ENCODE measurements around the gene CENPT.

The CENPT gene

DNA sequence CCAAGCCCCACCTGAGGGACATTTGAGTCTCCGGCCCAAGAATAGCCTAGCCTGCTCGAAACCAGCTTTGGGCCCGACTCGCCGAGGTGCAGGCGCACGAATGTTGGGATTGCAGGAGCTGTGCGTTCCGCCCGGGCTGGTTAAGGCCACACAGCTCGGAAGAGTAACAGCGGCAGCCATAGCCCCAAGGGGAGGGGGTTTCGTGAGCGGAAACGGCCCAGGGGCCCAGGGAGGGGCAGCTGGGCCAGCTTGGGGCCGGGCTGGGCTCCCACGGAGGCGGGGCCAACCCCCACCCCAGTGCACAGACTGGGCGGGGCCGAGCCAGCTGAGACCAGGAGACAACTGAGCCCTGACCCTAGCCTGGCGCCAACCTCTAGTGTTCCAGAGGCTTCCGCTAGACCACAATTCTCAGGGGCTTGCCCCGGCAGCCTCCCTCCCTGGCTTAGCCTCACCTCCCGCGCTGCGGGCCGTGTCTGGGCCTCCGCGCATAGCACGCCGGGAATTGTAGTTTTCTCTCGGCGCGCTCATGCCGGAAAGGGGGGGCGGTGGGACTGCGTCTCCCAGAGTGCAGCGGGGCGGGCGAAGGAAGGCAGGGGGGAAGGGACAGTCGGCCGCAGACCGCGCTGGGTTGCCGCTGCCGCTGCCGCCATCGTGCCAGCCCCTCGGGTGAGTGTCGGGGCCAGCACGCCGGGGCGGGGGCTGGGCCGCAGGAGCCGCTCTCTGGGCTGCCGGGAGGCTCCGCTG is 1.0 kb downstream of the CENPT start, which contains the start of gene NUTF2:
NUTF2 (plus strand) TSS at position 614 of the 744 bp plus-strand sequence. CDS start 18,198 bp downstream, outside the sequence.
- H2AFZ ChIP-seq (ENCODE audit: low read length, unreplicated experiment) = peak within 1 kb of the TSS; percentile 19
- H3K27me3 ChIP-seq (ENCODE audit: insufficient read depth, low read length) = no peaks in the 10 kb centered on the region
- H3K4me1 ChIP-seq (ENCODE audit: control insufficient read depth, insufficient read depth, low read length, unreplicated experiment) = peaks cover 38% of the 10 kb centered on the region
- peak within 1 kb of the TSS; percentile 69 for H3K27ac ChIP-seq (ENCODE audit: low read depth, low read length)
- peaks cover 76% of the 10 kb centered on the region for H3K79me2 ChIP-seq (ENCODE audit: control insufficient read depth, insufficient read depth, low read length, unreplicated experiment)
- no peaks in the 10 kb centered on the region for H3K36me3 ChIP-seq (ENCODE audit: insufficient read depth, low read length)
- peak within 1 kb of the TSS; percentile 94 for H3K4me3 ChIP-seq (ENCODE audit: low read depth, low read length)

DNA sequence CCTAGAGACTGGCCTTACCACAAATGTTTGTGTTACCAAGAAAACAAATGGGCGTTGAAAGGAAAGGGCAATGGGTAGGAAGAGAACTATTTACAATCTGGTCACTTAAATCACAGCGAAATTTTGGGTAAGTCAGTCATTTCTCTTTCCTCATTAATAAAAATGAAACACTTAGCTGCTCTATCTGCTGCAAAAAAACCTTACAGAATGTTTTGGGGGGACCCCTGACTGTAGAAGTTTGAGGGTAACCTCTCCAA is 1.5 kb downstream of the CENPT start:
- Histone ChIP-seq H3K27me3 (ENCODE audit: insufficient read depth, low read length) (no peaks in the 10 kb centered on the region), H2AFZ (ENCODE audit: low read length, unreplicated experiment) (peak overlapping the region; percentile 19), H3K4me1 (ENCODE audit: control insufficient read depth, insufficient read depth, low read length, unreplicated experiment) (peaks cover 38% of the 10 kb centered on the region), H3K27ac (ENCODE audit: low read depth, low read length) (peak overlapping the region; percentile 69), H3K79me2 (ENCODE audit: control insufficient read depth, insufficient read depth, low read length, unreplicated experiment) (peaks cover 71% of the 10 kb centered on the region), H3K4me3 (ENCODE audit: low read depth, low read length) (peak overlapping the region; percentile 94), H3K36me3 (ENCODE audit: insufficient read depth, low read length) (no peaks in the 10 kb centered on the region)

DNA sequence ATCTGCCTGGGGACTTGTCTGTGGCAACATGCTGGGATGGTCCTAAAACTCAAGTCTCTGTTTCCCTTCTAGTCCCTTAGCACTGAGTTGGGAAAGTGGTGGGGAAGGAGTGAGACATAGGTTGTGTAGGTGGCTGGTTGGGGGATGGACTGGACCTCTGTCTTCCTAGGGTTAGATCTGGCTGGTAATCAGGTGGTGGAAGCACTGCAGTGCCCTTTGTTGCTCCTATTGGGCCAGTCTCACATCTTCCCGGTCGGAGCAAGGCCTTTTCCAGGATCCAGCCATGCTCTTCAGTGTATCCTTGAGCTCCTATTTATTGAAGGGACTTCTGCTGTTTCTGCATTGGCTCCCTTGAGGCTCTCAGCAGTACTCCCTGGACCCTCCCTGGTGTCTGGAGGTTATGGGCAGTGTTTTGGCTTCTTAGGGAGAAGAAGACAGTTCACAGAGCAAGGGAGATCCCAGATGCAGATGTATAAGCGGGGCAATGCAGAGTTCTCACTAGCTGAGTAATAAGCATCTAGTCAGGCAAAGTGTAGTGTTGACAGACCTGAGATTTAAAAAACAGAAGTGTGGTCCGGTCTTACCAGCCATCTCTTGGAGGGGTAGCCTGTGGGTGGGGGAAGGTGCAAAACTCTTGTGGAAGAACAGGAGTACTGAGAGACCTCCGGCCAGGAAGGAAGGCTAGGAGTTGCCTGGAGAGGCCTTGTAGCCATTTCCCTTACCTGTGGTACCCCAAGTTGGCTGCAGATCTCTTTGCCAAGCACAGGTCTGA is 2.0 kb downstream of the CENPT start:
- peaks cover 66% of the 10 kb centered on the region for H3K79me2 ChIP-seq (ENCODE audit: control insufficient read depth, insufficient read depth, low read length, unreplicated experiment)
- no peaks in the 10 kb centered on the region for H3K36me3 ChIP-seq (ENCODE audit: insufficient read depth, low read length)
- H3K27me3 ChIP-seq (ENCODE audit: insufficient read depth, low read length) = no peaks in the 10 kb centered on the region
- peak overlapping the region; percentile 69 for H3K27ac ChIP-seq (ENCODE audit: low read depth, low read length)
- H2AFZ ChIP-seq (ENCODE audit: low read length, unreplicated experiment) = no peak overlapping the region
- H3K4me3 ChIP-seq (ENCODE audit: low read depth, low read length) = peak overlapping the region; percentile 94
- peaks cover 38% of the 10 kb centered on the region for H3K4me1 ChIP-seq (ENCODE audit: control insufficient read depth, insufficient read depth, low read length, unreplicated experiment)

DNA sequence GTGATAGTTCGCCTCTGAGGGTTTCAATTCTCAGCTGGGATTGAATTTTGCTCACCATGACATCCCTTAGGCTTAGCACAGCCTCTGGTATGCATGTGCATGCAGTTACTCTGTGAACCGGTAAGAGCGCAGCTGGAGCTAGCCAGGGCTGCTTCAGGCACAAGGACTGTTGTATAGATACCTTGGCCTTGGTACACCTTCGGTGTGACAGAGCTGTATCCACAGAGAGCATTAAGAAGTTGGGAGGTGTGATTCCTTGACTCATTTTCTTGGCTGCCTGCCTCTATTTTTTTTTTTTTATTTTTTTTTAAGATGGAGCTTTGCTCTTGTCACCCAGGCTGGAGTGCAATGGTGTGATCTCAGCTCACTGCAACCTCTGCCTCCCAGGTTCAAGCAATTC is 3.0 kb downstream of the CENPT start:
- Histone ChIP-seq H3K79me2 (ENCODE audit: control insufficient read depth, insufficient read depth, low read length, unreplicated experiment) (peaks cover 57% of the 10 kb centered on the region), H2AFZ (ENCODE audit: low read length, unreplicated experiment) (no peak overlapping the region), H3K27ac (ENCODE audit: low read depth, low read length) (peak overlapping the region; percentile 46; the same call in 1 of the 2 replicates), H3K27me3 (ENCODE audit: insufficient read depth, low read length) (no peaks in the 10 kb centered on the region), H3K4me3 (ENCODE audit: low read depth, low read length) (peak overlapping the region; percentile 79), H3K36me3 (ENCODE audit: insufficient read depth, low read length) (no peaks in the 10 kb centered on the region), H3K4me1 (ENCODE audit: control insufficient read depth, insufficient read depth, low read length, unreplicated experiment) (peaks cover 38% of the 10 kb centered on the region)

DNA sequence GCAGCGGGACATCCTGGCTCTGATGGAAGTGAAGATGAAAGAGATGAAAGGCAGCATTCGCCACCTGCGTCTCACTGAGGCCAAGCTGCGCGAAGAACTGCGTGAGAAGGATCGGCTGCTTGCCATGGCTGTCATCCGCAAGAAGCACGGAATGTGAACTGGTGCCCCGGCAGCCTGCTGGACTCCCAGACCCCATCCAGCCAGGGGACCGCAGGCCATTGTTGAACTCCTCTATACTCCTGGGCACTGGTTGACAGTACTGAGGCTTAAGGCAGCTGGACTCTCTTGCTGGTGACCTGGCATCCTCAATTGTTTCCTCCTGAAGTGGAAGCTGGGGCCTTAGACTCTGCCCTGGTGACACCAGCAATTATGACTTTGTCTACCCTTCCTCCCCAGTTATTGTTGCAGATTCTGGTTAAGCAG is 4.1 kb downstream of the CENPT start:
- Histone ChIP-seq H3K27me3 (ENCODE audit: insufficient read depth, low read length) (no peaks in the 10 kb centered on the region), H3K36me3 (ENCODE audit: insufficient read depth, low read length) (no peaks in the 10 kb centered on the region), H3K4me3 (ENCODE audit: low read depth, low read length) (peak overlapping the region; percentile 79), H3K27ac (ENCODE audit: low read depth, low read length) (peak overlapping the region; percentile 46; the same call in 1 of the 2 replicates), H2AFZ (ENCODE audit: low read length, unreplicated experiment) (no peak overlapping the region), H3K79me2 (ENCODE audit: control insufficient read depth, insufficient read depth, low read length, unreplicated experiment) (peaks cover 47% of the 10 kb centered on the region), H3K4me1 (ENCODE audit: control insufficient read depth, insufficient read depth, low read length, unreplicated experiment) (peaks cover 33% of the 10 kb centered on the region)

DNA sequence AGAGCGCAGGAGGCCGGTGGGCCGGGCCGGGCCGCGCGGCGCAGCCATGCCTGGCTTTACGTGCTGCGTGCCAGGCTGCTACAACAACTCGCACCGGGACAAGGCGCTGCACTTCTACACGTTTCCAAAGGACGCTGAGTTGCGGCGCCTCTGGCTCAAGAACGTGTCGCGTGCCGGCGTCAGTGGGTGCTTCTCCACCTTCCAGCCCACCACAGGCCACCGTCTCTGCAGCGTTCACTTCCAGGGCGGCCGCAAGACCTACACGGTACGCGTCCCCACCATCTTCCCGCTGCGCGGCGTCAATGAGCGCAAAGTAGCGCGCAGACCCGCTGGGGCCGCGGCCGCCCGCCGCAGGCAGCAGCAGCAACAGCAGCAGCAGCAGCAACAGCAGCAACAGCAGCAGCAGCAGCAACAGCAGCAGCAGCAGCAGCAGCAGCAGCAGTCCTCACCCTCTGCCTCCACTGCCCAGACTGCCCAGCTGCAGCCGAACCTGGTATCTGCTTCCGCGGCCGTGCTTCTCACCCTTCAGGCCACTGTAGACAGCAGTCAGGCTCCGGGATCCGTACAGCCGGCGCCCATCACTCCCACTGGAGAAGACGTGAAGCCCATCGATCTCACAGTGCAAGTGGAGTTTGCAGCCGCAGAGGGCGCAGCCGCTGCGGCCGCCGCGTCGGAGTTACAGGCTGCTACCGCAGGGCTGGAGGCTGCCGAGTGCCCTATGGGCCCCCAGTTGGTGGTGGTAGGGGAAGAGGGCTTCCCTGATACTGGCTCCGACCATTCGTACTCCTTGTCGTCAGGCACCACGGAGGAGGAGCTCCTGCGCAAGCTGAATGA is 4.8 kb downstream of the CENPT start:
- H3K4me1 ChIP-seq (ENCODE audit: control insufficient read depth, insufficient read depth, low read length, unreplicated experiment) = peaks cover 29% of the 10 kb centered on the region
- peak overlapping the region; percentile 79 for H3K4me3 ChIP-seq (ENCODE audit: low read depth, low read length)
- H3K27me3 ChIP-seq (ENCODE audit: insufficient read depth, low read length) = no peaks in the 10 kb centered on the region
- peak overlapping the region; percentile 91 for H3K27ac ChIP-seq (ENCODE audit: low read depth, low read length)
- H3K79me2 ChIP-seq (ENCODE audit: control insufficient read depth, insufficient read depth, low read length, unreplicated experiment) = peaks cover 41% of the 10 kb centered on the region
- peak overlapping the region; percentile 34 for H2AFZ ChIP-seq (ENCODE audit: low read length, unreplicated experiment)
- no peaks in the 10 kb centered on the region for H3K36me3 ChIP-seq (ENCODE audit: insufficient read depth, low read length)

DNA sequence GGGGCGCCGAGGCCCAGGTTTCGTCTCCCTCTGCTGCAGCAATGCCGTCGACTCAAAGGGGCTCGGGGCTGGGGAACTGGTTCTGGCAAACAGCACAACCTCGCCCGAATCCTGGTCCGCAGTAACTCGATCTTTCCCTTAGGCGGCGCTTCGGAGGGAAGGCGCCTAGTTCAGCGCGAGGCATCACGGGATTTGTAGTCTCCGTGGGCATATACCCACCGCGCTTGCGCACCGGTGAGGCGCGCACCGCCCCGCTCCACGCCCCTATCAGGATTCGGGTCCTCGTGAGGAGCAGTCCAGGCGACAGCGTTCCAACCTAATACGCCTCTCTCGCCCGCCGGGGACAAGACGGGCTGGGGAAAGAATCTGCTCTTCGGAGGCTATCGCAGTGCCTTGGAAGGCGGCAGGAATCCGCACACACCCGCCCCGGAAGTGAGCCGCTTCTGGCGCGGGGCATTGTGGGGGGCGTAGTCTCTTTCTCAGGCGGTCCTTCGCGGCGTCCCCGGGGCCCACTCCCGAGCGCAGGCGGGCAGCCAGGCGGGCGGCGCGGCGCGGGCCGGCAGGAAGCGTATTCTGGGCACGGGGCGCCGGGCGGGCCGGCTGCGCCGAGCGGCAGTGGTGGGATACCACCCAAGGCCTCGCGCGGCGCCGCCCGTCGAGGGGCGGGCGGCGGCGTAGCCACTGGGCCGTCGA is 5.5 kb downstream of the CENPT start, which contains the start of gene THAP11:
THAP11 (plus strand) TSS at position 505 of the 693 bp plus-strand sequence. CDS start 235 bp downstream, outside the sequence.
- H2AFZ ChIP-seq (ENCODE audit: low read length, unreplicated experiment) = peak within 1 kb of the TSS; percentile 82
- no peaks in the 10 kb centered on the region for H3K27me3 ChIP-seq (ENCODE audit: insufficient read depth, low read length)
- peaks cover 29% of the 10 kb centered on the region for H3K4me1 ChIP-seq (ENCODE audit: control insufficient read depth, insufficient read depth, low read length, unreplicated experiment)
- no peaks in the 10 kb centered on the region for H3K36me3 ChIP-seq (ENCODE audit: insufficient read depth, low read length)
- H3K79me2 ChIP-seq (ENCODE audit: control insufficient read depth, insufficient read depth, low read length, unreplicated experiment) = peaks cover 34% of the 10 kb centered on the region
- peak within 1 kb of the TSS; percentile 91 for H3K27ac ChIP-seq (ENCODE audit: low read depth, low read length)
- H3K4me3 ChIP-seq (ENCODE audit: low read depth, low read length) = peak within 1 kb of the TSS; percentile 79

DNA sequence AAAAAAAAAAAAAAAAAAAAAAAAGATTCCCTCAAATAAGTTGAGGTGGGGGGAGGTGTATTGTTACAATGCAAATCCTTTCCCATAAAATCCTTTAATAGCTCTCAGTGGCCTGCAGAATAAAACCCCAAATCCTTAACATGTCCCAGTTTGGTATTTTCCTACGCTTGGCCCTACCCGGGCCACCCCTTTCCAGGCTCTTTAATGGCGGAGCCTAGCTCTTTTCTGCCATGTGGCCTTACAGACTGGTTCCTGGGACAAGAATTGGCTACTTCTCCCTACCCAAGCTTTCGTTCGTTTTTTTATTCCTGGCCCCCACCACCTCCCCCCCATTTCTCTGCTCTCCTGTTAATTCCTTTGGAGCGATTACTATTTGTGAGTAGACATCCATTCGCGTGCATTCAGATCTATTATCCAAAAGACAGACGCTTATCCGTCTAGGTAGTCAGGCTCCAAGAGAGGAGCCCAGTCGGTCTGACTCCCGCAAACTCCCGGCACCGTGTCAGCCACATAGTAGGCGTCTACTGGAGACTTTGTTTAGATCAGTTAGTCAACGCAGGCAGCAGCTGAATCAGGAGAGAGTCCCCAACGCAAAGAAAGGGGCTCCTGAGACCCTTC is 6.2 kb downstream of the CENPT start:
- Histone ChIP-seq H3K27ac (ENCODE audit: low read depth, low read length) (0 out of 2 replicates have a peak overlapping the region, but pooled peaks have one; percentile 91), H3K27me3 (ENCODE audit: insufficient read depth, low read length) (no peaks in the 10 kb centered on the region), H3K4me3 (ENCODE audit: low read depth, low read length) (peak overlapping the region; percentile 79), H3K79me2 (ENCODE audit: control insufficient read depth, insufficient read depth, low read length, unreplicated experiment) (peaks cover 33% of the 10 kb centered on the region), H3K4me1 (ENCODE audit: control insufficient read depth, insufficient read depth, low read length, unreplicated experiment) (peaks cover 29% of the 10 kb centered on the region), H3K36me3 (ENCODE audit: insufficient read depth, low read length) (no peaks in the 10 kb centered on the region), H2AFZ (ENCODE audit: low read length, unreplicated experiment) (peak overlapping the region; percentile 82)

DNA sequence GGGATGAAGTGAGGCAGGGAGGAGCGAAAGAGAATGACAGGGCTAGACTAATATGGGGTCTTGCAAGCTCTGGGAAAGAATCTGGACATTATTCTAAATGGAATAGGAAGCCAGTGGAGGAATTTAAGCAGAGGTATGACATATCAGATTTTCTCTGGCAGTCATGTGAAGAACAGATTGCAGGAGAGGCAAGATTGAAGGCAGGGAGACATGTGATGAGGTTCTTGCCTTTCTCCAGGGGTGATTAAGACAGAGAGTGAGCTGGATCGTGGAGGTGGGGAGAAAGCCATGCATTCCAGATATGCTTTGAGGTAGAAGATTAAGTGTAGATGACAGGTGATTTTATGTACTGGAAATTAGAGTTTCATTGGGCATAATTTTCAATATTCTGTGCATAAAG is 9.7 kb downstream of the CENPT start:
- no peak overlapping the region for H2AFZ ChIP-seq (ENCODE audit: low read length, unreplicated experiment)
- peaks cover 4% of the 10 kb centered on the region for H3K79me2 ChIP-seq (ENCODE audit: control insufficient read depth, insufficient read depth, low read length, unreplicated experiment)
- H3K36me3 ChIP-seq (ENCODE audit: insufficient read depth, low read length) = no peaks in the 10 kb centered on the region
- H3K27ac ChIP-seq (ENCODE audit: low read depth, low read length) = no peak overlapping the region
- H3K4me1 ChIP-seq (ENCODE audit: control insufficient read depth, insufficient read depth, low read length, unreplicated experiment) = peaks cover 2% of the 10 kb centered on the region
- H3K4me3 ChIP-seq (ENCODE audit: low read depth, low read length) = no peak overlapping the region
- no peaks in the 10 kb centered on the region for H3K27me3 ChIP-seq (ENCODE audit: insufficient read depth, low read length)

All from ACC112 (cell line).